Right forelimb (tissue), 1 donor: ENCODE data around the gene DDIT3.
"Not testable (repeated sequence)": the region's sequence is repeated elsewhere in the genome, so short reads cannot be mapped to it uniquely, and the experiment has no call there.

Experiments
- DNase-seq: peaks from one replicate; pipeline ENCODE4 v3.0.0-alpha.2; 2018

Gene DDIT3

DNA sequence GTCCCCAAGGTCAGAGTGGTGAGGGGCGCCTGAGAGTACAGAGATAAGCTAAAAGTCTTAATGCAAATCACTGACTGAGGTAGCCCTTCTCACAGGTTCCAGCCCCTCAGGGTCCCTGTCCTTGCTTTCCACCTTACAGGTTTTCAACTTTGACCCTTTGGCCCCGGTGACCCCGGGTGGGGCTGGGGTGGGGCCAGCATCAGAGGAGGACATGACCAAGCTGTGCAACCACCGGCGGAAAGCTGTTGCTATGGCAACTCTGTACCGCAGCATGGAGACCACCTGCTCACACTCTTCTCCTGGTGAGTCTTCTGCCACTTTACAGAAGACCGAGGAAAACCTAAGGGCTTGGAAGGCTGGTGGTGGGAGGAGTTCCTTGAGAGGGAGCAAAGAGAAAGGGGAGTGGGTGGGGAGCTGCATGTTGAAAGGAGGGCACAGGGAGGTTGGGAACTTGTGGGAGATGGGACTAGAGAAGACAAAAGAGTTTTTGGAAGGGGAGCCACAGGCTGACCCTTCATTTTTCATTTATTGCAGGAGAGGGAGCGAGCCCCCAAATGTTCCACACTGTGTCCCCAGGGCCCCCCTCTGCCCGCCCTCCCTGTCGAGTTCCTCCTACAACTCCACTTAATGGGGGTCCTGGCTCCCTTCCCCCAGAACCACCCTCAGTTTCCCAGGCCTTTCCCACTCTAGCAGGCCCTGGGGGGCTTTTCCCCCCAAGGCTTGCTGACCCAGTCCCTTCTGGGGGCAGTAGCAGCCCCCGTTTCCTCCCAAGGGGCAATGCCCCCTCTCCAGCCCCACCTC is 4.7 kb upstream of the DDIT3 start:
- DNase-seq = no peak

DNA sequence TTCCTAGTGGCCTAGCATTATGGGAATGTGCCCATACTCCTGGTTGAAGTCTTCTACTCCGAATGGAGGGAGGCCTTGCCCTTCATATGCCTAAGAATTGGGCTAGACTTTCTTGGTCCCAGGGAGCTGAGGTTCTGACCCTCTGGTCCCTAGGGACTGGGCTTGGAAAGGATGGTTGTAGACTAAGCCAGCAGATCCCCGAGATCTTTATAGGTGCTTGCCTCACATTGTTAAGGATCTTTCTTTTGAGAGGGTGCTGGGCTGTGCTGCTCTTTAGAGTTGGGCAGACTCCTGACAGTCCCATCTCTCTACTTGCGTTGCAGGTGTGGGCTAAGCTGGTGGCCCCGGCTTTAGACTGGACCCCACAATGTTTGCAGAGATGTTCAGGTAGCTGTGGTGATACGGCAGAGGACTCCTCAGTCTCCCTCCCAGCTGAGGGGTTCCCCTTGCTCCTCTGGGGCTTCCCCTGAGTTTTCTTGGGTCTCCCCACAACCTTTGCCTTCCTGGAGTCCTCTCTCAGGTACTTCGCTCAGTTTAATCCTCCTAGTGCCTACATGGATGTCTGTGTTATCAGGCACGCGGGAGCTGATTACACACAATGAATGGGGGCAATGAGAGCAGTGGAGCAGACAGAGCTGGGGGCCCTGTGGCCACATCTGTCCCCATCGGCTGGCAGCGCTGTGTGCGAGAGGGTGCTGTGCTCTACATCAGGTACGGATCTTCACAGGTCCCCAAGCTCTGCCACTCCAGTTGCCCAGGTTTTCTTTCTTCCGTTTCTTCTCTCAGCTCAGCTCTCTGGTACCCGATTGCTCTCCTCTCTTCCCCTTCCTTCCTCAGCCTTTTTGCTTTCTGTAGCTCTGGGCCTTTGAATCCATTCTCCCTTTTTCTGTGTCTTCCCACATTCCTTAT is 3.6 kb upstream of the DDIT3 start:
- no peak for DNase-seq

DNA sequence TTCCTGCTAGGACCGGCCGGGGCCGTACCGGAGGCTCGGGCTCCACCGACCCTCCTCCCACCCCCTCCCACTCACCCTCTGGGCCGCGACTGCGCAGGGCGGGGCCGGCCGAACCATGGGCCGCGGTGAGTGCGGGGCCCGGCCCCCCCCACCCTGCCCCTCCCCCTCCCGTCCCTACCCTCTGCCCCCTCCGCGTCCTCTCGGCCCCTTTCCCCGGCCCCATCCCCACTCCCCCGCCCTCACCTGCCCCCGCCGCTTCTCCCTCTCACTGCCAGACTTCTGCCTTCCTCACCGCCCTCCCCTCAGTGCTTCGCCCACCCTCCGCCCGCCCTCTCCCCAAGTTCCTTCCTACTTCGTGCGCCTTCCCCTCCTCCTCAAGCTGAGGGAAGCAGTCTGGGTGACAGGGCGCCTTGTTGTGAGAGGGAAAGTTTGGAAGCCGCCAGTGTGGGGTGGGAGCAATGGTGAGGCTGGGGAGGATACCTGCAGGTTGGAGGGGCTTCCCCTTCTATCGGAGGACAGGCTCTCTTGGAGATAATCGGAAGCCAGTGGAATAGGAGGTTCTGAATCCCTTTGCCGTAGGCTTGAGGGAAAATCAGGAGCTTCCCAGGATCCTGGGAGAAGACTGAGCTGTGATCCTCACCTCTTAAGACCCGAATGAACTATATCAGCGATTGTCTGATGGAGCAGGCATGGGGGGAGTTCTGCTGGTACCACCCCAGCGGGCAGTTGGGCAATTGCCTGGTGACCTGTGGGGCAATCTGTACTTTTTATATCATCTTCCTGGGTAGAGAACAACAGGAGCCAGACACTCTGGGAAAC is 2.8 kb upstream of the DDIT3 start:
- peak; percentile 85 for DNase-seq

- peak; percentile 94 for DNase-seq
Observed at GRCh38 chr12:57522011-57522886, 1.9 kb upstream of the DDIT3 start, which contains the start of gene MBD6. MBD6 (plus strand) TSS chr12:57522824; CDS start chr12:57524304, 1,480 bp downstream.

DNA sequence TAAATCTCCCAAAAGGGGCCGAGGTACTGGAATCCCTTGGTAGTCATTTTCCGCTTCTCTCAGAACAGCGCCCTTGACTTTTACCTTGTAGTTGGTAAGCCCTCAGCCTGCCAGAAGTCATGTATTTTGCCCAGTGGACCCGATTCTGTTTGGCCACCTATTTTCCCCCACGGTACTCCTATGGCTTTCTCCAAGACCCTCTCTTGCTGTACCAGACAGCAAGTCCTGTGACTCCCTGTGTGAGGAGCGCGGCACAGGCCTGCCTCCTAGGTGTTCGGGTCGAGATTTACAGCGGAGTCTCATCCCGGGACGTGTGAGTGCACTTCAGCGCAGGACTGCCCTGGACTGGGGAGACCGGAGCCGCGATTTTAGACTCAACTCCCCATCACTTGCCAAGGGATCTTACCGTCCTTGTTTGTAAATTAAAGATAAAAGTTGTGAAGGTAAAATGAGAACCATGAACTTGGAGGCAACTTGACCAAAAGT is 1.3 kb upstream of the DDIT3 start:
- DNase-seq = no peak

GRCh38 chr12:57519796-57520052 is 590 bp downstream of the DDIT3 start:
- DNase-seq = peak; percentile 72

GRCh38 chr12:57518920-57519795 is 1.2 kb downstream of the DDIT3 start:
- DNase-seq = no peak

GRCh38 chr12:57518176-57518919 is 2.0 kb downstream of the DDIT3 start:
- no peak for DNase-seq

DNA sequence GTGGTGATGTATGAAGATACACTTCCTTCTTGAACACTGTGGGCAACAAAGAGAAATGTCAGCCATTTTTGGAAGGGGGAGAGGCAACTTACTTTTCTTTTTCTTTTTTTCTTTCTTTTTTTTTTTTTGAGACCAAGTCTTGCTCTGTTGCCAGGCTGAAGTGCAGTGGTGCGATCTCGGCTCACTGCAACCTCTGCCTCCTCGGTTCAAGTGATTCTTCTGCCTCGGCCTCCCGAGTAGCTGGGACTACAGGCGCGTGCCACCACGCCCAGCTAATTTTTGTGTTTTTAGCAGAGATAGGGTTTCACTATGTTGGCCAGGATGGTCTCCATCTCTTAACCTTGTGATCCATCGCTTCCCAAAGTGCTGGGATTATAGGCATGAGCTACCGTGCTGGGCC is 2.6 kb downstream of the DDIT3 start:
- not testable (repeated sequence) for DNase-seq

DNA sequence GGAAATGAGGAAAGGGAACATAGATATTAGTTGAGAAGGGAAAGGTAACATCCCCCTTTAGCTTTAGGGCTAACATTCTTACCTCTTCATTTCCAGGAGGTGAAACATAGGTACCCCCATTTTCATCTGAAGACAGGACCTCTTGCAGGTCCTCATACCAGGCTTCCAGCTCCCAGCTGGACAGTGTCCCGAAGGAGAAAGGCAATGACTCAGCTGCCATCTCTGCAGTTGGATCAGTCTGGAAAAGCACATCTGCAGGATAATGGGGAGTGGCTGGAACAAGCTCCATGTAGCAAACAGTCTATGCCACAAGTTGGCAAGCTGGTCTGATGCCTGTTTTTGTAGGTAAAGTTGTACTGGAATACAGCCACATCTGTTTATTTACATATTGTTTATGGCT is 3.1 kb downstream of the DDIT3 start:
- DNase-seq = no peak

DNA sequence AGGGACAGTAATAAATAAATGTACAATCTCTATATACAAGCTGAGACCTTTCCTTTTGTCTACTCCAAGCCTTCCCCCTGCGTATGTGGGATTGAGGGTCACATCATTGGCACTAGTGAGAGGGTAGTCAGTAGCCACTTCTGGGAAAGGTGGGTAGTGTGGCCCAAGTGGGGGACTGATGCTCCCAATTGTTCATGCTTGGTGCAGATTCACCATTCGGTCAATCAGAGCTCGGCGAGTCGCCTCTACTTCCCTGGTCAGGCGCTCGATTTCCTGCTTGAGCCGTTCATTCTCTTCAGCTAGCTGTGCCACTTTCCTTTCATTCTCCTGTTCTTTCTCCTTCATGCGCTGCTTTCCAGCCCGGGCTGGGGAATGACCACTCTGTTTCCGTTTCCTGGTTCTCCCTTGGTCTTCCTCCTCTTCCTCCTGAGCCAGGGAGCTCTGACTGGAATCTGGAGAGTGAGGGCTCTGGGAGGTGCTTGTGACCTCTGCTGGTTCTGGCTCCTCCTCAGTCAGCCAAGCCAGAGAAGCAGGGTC is 3.6 kb downstream of the DDIT3 start:
- no peak for DNase-seq

GRCh38 chr12:57515934-57516541 is 4.3 kb downstream of the DDIT3 start:
- DNase-seq = no peak

- no peak for DNase-seq
Observed at GRCh38 chr12:57515408-57515933, 4.8 kb downstream of the DDIT3 start.

DNA sequence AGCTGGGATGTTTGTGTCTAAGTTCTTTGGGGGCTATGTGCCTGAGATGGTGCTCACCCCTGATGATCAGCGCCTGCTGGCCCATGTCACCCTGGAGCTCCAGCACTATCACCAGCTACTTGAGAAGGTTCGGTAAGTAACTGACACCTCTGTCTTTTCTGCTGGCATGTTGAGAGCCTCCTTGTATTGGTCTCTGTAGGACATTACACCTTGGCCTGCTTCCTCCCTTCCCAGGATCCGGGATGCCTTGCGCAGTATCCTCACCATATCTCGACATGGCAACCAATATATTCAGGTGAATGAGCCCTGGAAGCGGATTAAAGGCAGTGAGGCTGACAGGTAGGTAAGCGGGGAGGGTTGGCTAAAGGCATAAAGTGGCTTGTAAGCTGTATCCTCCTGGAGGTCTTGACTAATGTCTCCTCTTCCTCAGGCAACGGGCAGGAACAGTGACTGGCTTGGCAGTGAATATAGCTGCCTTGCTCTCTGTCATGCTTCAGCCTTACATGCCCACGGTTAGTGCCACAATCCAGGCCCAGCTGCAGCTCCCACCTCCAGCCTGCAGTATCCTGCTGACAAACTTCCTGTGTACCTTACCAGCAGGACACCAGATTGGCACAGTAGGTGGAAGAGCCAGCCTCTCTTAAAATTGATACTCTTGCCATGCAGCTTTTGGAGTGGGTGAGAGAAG is 5.5 kb downstream of the DDIT3 start:
- no peak for DNase-seq

DNA sequence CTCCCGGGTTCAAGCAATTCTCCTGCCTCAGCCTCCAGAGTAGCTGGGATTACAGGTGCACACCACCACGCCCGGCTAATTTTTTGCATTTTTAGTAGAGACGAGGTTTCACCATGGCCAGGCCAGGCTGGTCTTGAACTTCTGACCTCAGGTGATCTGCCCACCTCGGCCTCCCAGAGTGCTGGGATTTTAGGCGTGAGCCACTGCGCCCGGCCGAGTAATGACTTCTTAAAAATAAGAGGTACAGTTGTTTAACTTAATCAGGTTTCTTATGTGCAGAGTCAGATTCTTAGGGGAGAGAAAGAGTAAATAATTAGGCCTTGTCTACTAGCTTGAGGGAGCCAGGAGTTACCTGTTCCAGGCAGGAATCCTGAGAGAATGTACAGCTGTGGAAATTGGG is 6.1 kb downstream of the DDIT3 start:
- DNase-seq = not testable (repeated sequence)

- not testable (repeated sequence) for DNase-seq
Observed at GRCh38 chr12:57513677-57514076, 6.6 kb downstream of the DDIT3 start.

- DNase-seq = no peak
Observed at GRCh38 chr12:57513266-57513665, 7.0 kb downstream of the DDIT3 start.

GRCh38 chr12:57512665-57513064 is 7.6 kb downstream of the DDIT3 start:
- DNase-seq = no peak
